Neural progenitor cell (in vitro differentiated cells): ENCODE measurements around the gene ZG16. TPM values are rescaled to one million over a fixed set of nuclear protein-coding genes. Genes with fewer than 3 reads are reported as not detected.

Experiments
- DNase-seq: peaks from one replicate; pipeline ENCODE4 v3.0.0-alpha.2; 2016; ENCODE audit warnings: low spot score
- H2AFZ ChIP-seq: fragments of 200-600 bp; sonication (generic); replicated peaks from 2 replicates; pipeline ENCODE4 v1.6.1; 2016; ENCODE audit warnings: antibody characterized with exemption
- H3F3A ChIP-seq: fragments of 200-600 bp; sonication (generic); 2 replicates; pipeline ENCODE4 v1.6.1; 2016; ENCODE audit warnings: antibody characterized with exemption, low read depth
- H3K27ac ChIP-seq: fragments of 200-600 bp; sonication (generic); 2 replicates; pipeline ENCODE4 v1.5.1; 2016; ENCODE audit warnings: mild to moderate bottlenecking
- H3K27me3 ChIP-seq: fragments of 200-600 bp; sonication (generic); 2 replicates; pipeline ENCODE4 v1.6.1; 2016; ENCODE audit warnings: mild to moderate bottlenecking, moderate library complexity
- H3K36me3 ChIP-seq: fragments of 200-600 bp; sonication (generic); 2 replicates; pipeline ENCODE4 v1.5.1; 2016
- H3K4me1 ChIP-seq: fragments of 200-600 bp; sonication (generic); 2 replicates; pipeline ENCODE4 v1.6.1; 2016; ENCODE audit warnings: mixed run types
- H3K4me2 ChIP-seq: fragments of 200-600 bp; sonication (generic); 2 replicates; pipeline ENCODE4 v1.6.1; 2016
- H3K4me3 ChIP-seq: fragments of 200-600 bp; sonication (generic); 2 replicates; pipeline ENCODE4 v1.5.1; 2016
- H3K79me2 ChIP-seq: fragments of 200-600 bp; sonication (generic); 2 replicates; pipeline ENCODE4 v1.6.1; 2016; ENCODE audit warnings: low read depth
- H3K9ac ChIP-seq: fragments of 200-600 bp; sonication (generic); 2 replicates; pipeline ENCODE4 v1.6.1; 2016
- H3K9me3 ChIP-seq: fragments of 200-600 bp; sonication (generic); 2 replicates; pipeline ENCODE4 v1.5.1; 2016; ENCODE audit warnings: low read depth
- H4K20me1 ChIP-seq: fragments of 200-600 bp; sonication (generic); 2 replicates; pipeline ENCODE4 v1.6.1; 2016; ENCODE audit warnings: low read depth
- H3K27ac Mint-ChIP-seq: 3 replicates; pipeline ENCODE4 v1.8.0; 2021; ENCODE audit warnings: mixed read lengths
- H3K27me3 Mint-ChIP-seq: 2 replicates; pipeline ENCODE4 v1.8.0; 2022; ENCODE audit warnings: low read depth, mild to moderate bottlenecking, inconsistent platforms, moderate library complexity, mixed read lengths; ENCODE audit not compliant: insufficient read depth
- H3K36me3 Mint-ChIP-seq: 3 replicates; pipeline ENCODE4 v1.8.0; 2021; ENCODE audit warnings: mixed read lengths
- H3K4me1 Mint-ChIP-seq: 3 replicates; pipeline ENCODE4 v1.8.0; 2021; ENCODE audit warnings: mixed read lengths
- H3K4me3 Mint-ChIP-seq: 3 replicates; pipeline ENCODE4 v1.8.0; 2021; ENCODE audit warnings: mild to moderate bottlenecking, moderate library complexity, mixed read lengths
- H3K9me3 Mint-ChIP-seq: 3 replicates; pipeline ENCODE4 v1.8.0; 2020; ENCODE audit warnings: mixed read lengths
- EZH2 ChIP-seq: fragments of 200-600 bp; sonication (generic); IDR thresholded peaks from 2 replicates; pipeline ENCODE4 v1.6.1; 2017; ENCODE audit warnings: antibody characterized with exemption, mild to moderate bottlenecking, moderate library complexity
- EZH2phosphoT487 ChIP-seq: fragments of 200-600 bp; sonication (generic); IDR thresholded peaks from 2 replicates; pipeline ENCODE4 v1.6.1; 2017; ENCODE audit warnings: antibody characterized with exemption
- total RNA-seq: library from RNA; depleted of rRNA; stranded (reverse); fragments of >200 nt; gene quantifications from 2 replicates; pipeline ENCODE4 v1.2.3, GENCODE V29; 2015; ENCODE audit warnings: low replicate concordance
- TF ChIP-seq, protein P1 (sequence below): fragments of 200-600 bp; sonication (generic); IDR thresholded peaks from 2 replicates; pipeline ENCODE4 v1.5.1; 2017; ENCODE audit warnings: antibody characterized with exemption, mild to moderate bottlenecking

Gene ZG16
- total RNA-seq, 1 donor from 2014 or later: not detected

DNA sequence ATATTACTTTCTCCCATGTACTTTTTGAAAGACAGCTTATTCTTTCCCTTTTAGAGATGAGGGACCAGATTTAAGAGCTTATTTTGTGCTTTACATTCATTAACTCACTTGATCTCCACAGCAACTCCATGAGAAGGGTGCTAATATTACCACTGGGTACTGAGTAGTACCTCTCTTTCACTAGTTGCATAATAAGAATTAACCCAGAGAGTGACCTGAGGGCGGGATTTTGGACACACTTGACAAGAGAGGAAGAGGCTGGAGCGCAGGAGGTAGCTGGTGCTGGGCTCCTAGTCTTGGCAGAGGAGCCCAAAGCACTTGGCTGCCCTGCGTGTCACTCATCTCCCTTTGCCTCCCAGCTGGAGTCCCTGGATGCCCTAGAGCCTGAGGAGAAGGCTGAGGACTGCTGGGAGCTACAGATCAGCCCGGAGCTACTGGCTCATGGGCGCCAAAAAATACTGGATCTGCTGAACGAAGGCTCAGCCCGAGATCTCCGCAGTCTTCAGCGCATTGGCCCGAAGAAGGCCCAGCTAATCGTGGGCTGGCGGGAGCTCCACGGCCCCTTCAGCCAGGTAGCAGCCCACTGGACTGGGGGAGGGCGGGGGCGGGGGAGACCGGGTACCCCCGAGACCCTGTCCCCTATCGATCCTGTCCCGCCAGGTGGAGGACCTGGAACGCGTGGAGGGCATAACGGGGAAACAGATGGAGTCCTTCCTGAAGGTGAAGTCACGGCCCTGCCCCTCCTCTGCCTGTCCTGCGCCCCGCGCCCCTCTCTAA lies 26.6 kb downstream of the ZG16 start:
- Mint-ChIP-seq H3K9me3 (no peaks in the 10 kb centered on the region), H3K27ac (peak overlapping the region; percentile 98), H3K36me3 (peaks cover 21% of the 10 kb centered on the region), H3K4me1 (peaks cover 34% of the 10 kb centered on the region), H3K27me3 (peaks cover 8% of the 10 kb centered on the region), H3K4me3 (peak overlapping the region; percentile 98)
- Histone ChIP-seq H3K4me1 (peaks cover 25% of the 10 kb centered on the region), H3K4me3 (peak overlapping the region; percentile 50), H3K9ac (peak overlapping the region; percentile 12), H3K9me3 (no peaks in the 10 kb centered on the region), H4K20me1 (peaks cover 25% of the 10 kb centered on the region), H3K27me3 (no peaks in the 10 kb centered on the region), H3K79me2 (peaks cover 31% of the 10 kb centered on the region), H3K27ac (peak overlapping the region; percentile 86), H3K36me3 (no peaks in the 10 kb centered on the region), H3F3A (peaks cover 61% of the 10 kb centered on the region), H3K4me2 (peak overlapping the region; percentile 86), H2AFZ (no peak overlapping the region)
- peak; percentile 43 for DNase-seq
- TF ChIP-seq EZH2phosphoT487 (no peak), EZH2 (no peak)
- TF ChIP-seq, protein P1, sequence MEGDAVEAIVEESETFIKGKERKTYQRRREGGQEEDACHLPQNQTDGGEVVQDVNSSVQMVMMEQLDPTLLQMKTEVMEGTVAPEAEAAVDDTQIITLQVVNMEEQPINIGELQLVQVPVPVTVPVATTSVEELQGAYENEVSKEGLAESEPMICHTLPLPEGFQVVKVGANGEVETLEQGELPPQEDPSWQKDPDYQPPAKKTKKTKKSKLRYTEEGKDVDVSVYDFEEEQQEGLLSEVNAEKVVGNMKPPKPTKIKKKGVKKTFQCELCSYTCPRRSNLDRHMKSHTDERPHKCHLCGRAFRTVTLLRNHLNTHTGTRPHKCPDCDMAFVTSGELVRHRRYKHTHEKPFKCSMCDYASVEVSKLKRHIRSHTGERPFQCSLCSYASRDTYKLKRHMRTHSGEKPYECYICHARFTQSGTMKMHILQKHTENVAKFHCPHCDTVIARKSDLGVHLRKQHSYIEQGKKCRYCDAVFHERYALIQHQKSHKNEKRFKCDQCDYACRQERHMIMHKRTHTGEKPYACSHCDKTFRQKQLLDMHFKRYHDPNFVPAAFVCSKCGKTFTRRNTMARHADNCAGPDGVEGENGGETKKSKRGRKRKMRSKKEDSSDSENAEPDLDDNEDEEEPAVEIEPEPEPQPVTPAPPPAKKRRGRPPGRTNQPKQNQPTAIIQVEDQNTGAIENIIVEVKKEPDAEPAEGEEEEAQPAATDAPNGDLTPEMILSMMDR: no peak

DNA sequence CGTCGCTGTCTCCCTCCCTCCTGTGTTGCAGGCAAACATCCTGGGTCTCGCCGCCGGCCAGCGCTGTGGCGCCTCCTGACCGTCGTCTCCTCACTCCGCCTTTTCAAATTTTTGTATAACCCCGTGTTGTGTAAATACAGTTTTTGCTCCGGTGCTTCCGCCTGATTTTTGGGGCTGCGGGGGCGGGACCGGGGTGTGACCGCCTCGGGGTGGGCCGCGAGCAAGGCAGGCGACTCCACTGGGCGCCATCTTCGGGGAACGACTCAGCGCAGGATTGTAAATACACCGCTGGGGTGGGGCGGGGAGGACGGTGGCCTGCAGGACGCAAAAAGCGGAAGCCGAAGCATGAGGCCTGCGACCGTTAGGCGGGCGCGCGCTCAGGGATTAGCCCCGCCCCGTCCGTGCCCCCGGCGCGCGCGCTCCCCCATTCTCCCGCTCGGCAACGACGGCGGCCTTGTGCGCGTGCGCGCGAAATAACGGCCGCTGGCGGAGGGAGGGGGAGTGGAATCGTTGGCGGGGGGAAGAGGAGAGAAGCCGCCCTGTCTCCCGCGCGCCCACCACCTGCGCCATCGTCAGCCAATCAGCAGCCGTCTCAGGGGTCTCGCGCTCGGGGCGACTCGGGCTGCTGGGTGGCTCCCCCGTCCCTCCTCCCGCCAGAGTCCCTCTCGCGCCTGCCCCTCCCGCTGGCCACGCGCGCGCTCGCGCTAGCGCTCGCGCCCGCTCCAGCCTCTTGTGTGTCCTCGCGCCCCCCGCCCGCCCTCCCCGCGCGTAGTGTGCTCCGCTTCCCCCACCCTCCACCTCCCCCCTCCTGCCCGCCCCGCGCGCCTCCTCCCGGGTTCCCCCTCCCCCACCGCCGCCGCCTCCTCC lies 27.4 kb downstream of the ZG16 start:
- H3F3A ChIP-seq: peaks cover 69% of the 10 kb centered on the region
- TF ChIP-seq, protein P1: peak; percentile 20
- no peak for TF ChIP-seq EZH2phosphoT487
- H2AFZ ChIP-seq: no peak overlapping the region
- H3K36me3 Mint-ChIP-seq: peaks cover 23% of the 10 kb centered on the region
- H3K9me3 Mint-ChIP-seq: no peaks in the 10 kb centered on the region
- H3K9me3 ChIP-seq: no peaks in the 10 kb centered on the region
- H3K4me2 ChIP-seq: peak overlapping the region; percentile 86
- peaks cover 33% of the 10 kb centered on the region for H4K20me1 ChIP-seq
- peak; percentile 98 for DNase-seq
- peak overlapping the region; percentile 12 for H3K9ac ChIP-seq
- H3K27me3 Mint-ChIP-seq: peaks cover 10% of the 10 kb centered on the region
- H3K4me3 Mint-ChIP-seq: peak overlapping the region; percentile 98
- H3K4me3 ChIP-seq: peak overlapping the region; percentile 50
- H3K27me3 ChIP-seq: no peaks in the 10 kb centered on the region
- peaks cover 39% of the 10 kb centered on the region for H3K79me2 ChIP-seq
- peak overlapping the region; percentile 98 for H3K27ac Mint-ChIP-seq
- peaks cover 33% of the 10 kb centered on the region for H3K4me1 ChIP-seq
- H3K27ac ChIP-seq: peak overlapping the region; percentile 86
- H3K4me1 Mint-ChIP-seq: peaks cover 42% of the 10 kb centered on the region
- H3K36me3 ChIP-seq: no peaks in the 10 kb centered on the region

DNA sequence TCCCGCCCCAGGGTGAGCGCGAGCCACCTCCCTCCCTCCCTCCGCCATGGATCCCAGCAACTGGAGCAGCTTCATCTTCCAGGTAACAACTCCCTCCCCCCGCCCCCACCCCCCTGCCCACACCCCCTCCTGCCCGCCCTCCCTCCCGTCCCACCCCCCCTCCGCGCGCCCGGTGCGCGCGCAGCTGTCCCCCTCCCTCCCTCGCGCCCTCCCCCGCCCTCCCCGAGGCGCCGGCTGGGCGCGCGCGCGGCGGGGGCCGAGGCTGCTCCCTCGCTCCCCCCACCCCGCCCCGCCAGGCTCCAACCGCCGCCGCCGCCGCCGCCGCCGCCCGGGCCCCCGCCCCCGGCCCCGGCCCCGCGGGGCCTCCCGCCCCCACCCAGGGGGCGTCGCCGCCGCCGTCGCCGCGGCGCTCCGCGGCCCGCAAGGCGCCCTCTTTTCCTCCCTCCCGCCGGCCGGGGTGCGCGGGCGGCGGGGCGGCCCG lies 28.1 kb downstream of the ZG16 start, which contains the start of gene MAZ:
Gene MAZ (plus strand): TSS at position 431 of the 481 bp plus-strand sequence. CDS start 173 bp downstream, outside the sequence.
- peak within 1 kb of the TSS; percentile 88 for H3K4me2 ChIP-seq
- peaks cover 38% of the 10 kb centered on the region for H3K4me1 ChIP-seq
- Mint-ChIP-seq H3K36me3 (peaks cover 18% of the 10 kb centered on the region), H3K27ac (no peak within 1 kb of the TSS), H3K9me3 (no peaks in the 10 kb centered on the region), H3K4me3 (peak within 1 kb of the TSS; percentile 98), H3K27me3 (peaks cover 10% of the 10 kb centered on the region), H3K4me1 (peaks cover 49% of the 10 kb centered on the region)
- no peak within 1 kb of the TSS for H3K9ac ChIP-seq
- no peak within 1 kb of the TSS for H2AFZ ChIP-seq
- peak within 1 kb of the TSS; percentile 86 for H3K27ac ChIP-seq
- H3K4me3 ChIP-seq: peak within 1 kb of the TSS; percentile 78
- no peaks in the 10 kb centered on the region for H3K9me3 ChIP-seq
- DNase-seq: no peak
- H3K27me3 ChIP-seq: no peaks in the 10 kb centered on the region
- H3F3A ChIP-seq: peaks cover 76% of the 10 kb centered on the region
- TF ChIP-seq EZH2 (no peak), EZH2phosphoT487 (no peak)
- TF ChIP-seq, protein P1: no peak
- H3K79me2 ChIP-seq: peaks cover 42% of the 10 kb centered on the region
- no peaks in the 10 kb centered on the region for H3K36me3 ChIP-seq
- peaks cover 37% of the 10 kb centered on the region for H4K20me1 ChIP-seq
